HEK293 (cell line): ENCODE results near the gene PNPLA5.

Source experiments
- CTCF ChIA-PET: fragments of 350-600 bp; formaldehyde crosslinking; extraction: SDS; loops from one replicate; lab custom pipeline; 2021; ENCODE audit warnings: antibody characterized with exemption; lab: Yijun Ruan, JAX
- POLR2A ChIA-PET: fragments of 300-600 bp; formaldehyde crosslinking; extraction: SDS; loops from one replicate; lab custom pipeline; 2020; ENCODE audit warnings: antibody characterized with exemption, inconsistent platforms; lab: Yijun Ruan, JAX
- H3K27ac ChIP-seq: fragments of 200-500 bp; sonication (Bioruptor generic); 2 replicates; pipeline ENCODE4 v1.5.1; 2014; ENCODE audit warnings: low read depth, low read length, control low read depth, inconsistent platforms; ENCODE audit errors: extremely low read depth
- H3K36me3 ChIP-seq, 2 experiments: fragments of 200-500 bp in 1 of 2; sonication (Bioruptor generic) in 1 of 2; 1 replicate in 1 of 2; 2 replicates in 1 of 2; pipeline ENCODE4 v1.5.1; 2014 to 2017; ENCODE audit warnings: inconsistent platforms in 2 of 2, low read length in 2 of 2; ENCODE audit not compliant: control insufficient read depth in 2 of 2, insufficient read depth in 1 of 2
- H3K4me1 ChIP-seq: fragments of 200-500 bp; sonication (Bioruptor generic); 2 replicates; pipeline ENCODE4 v1.5.1; 2014; ENCODE audit warnings: mild to moderate bottlenecking, low read length, inconsistent platforms; ENCODE audit not compliant: control insufficient read depth, insufficient read depth
- H3K4me3 ChIP-seq: 2 replicates; pipeline ENCODE4 v1.5.1; 2011; ENCODE audit warnings: low read depth, mild to moderate bottlenecking, control low read depth, low read length, moderate library complexity
- H3K9me3 ChIP-seq: fragments of 200-500 bp; sonication (Bioruptor generic); 2 replicates; pipeline ENCODE4 v1.5.1; 2014; ENCODE audit warnings: low read depth, low read length, inconsistent platforms; ENCODE audit not compliant: control insufficient read depth, insufficient read depth
- AEBP2 ChIP-seq: fragments of 450-650 bp; formaldehyde crosslinking; IDR thresholded peaks from 2 replicates; pipeline ENCODE4 v1.5.1; 2016; ENCODE audit warnings: missing biosample characterization, missing genetic modification characterization, borderline replicate concordance
- HOXA7 ChIP-seq: sonication (generic); formaldehyde crosslinking; IDR thresholded peaks from 2 replicates; pipeline ENCODE4 v1.8.1; 2022; ENCODE audit warnings: missing genetic modification reagents, borderline replicate concordance
- IKZF3 ChIP-seq: fragments of 450-650 bp; IDR thresholded peaks from 2 replicates; pipeline ENCODE4 v1.5.0; 2018; ENCODE audit warnings: missing biosample characterization, mild to moderate bottlenecking, missing genetic modification characterization, moderate library complexity
- KLF1 ChIP-seq: fragments of 450-650 bp; formaldehyde crosslinking; IDR thresholded peaks from 2 replicates; pipeline ENCODE4 v1.5.1; 2016; ENCODE audit warnings: missing biosample characterization, missing genetic modification characterization
- KLF17 ChIP-seq: fragments of 450-650 bp; formaldehyde crosslinking; IDR thresholded peaks from 2 replicates; pipeline ENCODE4 v1.5.1; 2016; ENCODE audit warnings: missing biosample characterization, missing genetic modification characterization
- MEIS1 ChIP-seq: sonication (generic); formaldehyde crosslinking; IDR thresholded peaks from 2 replicates; pipeline ENCODE4 v1.8.1; 2022; ENCODE audit warnings: missing genetic modification reagents, mild to moderate bottlenecking, borderline replicate concordance
- TRIM28 ChIP-seq: IDR thresholded peaks from 2 replicates; pipeline ENCODE4 v1.6.1; 2011; ENCODE audit warnings: low read length, control low read depth, borderline replicate concordance
- WT1 ChIP-seq: fragments of 450-650 bp; formaldehyde crosslinking; IDR thresholded peaks from 2 replicates; pipeline ENCODE4 v1.5.1; 2016; ENCODE audit warnings: missing biosample characterization, missing genetic modification characterization
- ZBTB20 ChIP-seq: fragments of 450-650 bp; formaldehyde crosslinking; IDR thresholded peaks from 2 replicates; pipeline ENCODE4 v1.5.1; 2016; ENCODE audit warnings: missing biosample characterization, missing genetic modification characterization
- ZNF112 ChIP-seq: fragments of 450-650 bp; formaldehyde crosslinking; IDR thresholded peaks from 2 replicates; pipeline ENCODE4 v1.5.0; 2017; ENCODE audit warnings: missing biosample characterization, missing genetic modification characterization
- ZNF121 ChIP-seq: fragments of 450-650 bp; formaldehyde crosslinking; IDR thresholded peaks from 2 replicates; pipeline ENCODE4 v1.5.1; 2016; ENCODE audit warnings: missing biosample characterization, missing genetic modification characterization
- ZNF155 ChIP-seq: fragments of 450-650 bp; formaldehyde crosslinking; IDR thresholded peaks from 2 replicates; pipeline ENCODE4 v1.5.1; 2016; ENCODE audit warnings: missing biosample characterization, missing genetic modification characterization
- ZNF175 ChIP-seq: fragments of 450-650 bp; formaldehyde crosslinking; IDR thresholded peaks from 2 replicates; pipeline ENCODE4 v1.5.1; 2016; ENCODE audit warnings: missing biosample characterization, missing genetic modification characterization
- ZNF221 ChIP-seq: fragments of 450-650 bp; formaldehyde crosslinking; IDR thresholded peaks from 2 replicates; pipeline ENCODE4 v1.5.1; 2017; ENCODE audit warnings: missing biosample characterization, missing genetic modification characterization, borderline replicate concordance
- ZNF350 ChIP-seq: fragments of 450-650 bp; formaldehyde crosslinking; IDR thresholded peaks from 2 replicates; pipeline ENCODE4 v1.5.0; 2017; ENCODE audit warnings: missing biosample characterization, mild to moderate bottlenecking, missing genetic modification characterization
- ZNF488 ChIP-seq: fragments of 450-650 bp; formaldehyde crosslinking; IDR thresholded peaks from 2 replicates; pipeline ENCODE4 v1.5.1; 2016; ENCODE audit warnings: missing biosample characterization, missing genetic modification characterization
- ZNF521 ChIP-seq: fragments of 450-650 bp; formaldehyde crosslinking; IDR thresholded peaks from 2 replicates; pipeline ENCODE4 v1.5.1; 2017; ENCODE audit warnings: missing biosample characterization, mild to moderate bottlenecking, missing genetic modification characterization
- ZNF544 ChIP-seq: fragments of 450-650 bp; formaldehyde crosslinking; IDR thresholded peaks from 2 replicates; pipeline ENCODE4 v1.5.0; 2017; ENCODE audit warnings: missing biosample characterization, missing genetic modification characterization
- ZNF555 ChIP-seq: fragments of 450-650 bp; formaldehyde crosslinking; conservative IDR thresholded peaks from 2 replicates; pipeline ENCODE4 v1.5.1; 2017; ENCODE audit warnings: missing biosample characterization, mild to moderate bottlenecking, missing genetic modification characterization, inconsistent platforms
- ZNF558 ChIP-seq: fragments of 450-650 bp; formaldehyde crosslinking; IDR thresholded peaks from 2 replicates; pipeline ENCODE4 v1.5.1; 2016; ENCODE audit warnings: missing biosample characterization, missing genetic modification characterization
- ZNF560 ChIP-seq: fragments of 450-650 bp; formaldehyde crosslinking; IDR thresholded peaks from 2 replicates; pipeline ENCODE4 v1.5.1; 2017; ENCODE audit warnings: missing biosample characterization, missing genetic modification characterization, borderline replicate concordance
- ZNF585B ChIP-seq: fragments of 450-650 bp; formaldehyde crosslinking; IDR thresholded peaks from 2 replicates; pipeline ENCODE4 v1.5.1; 2016; ENCODE audit warnings: missing biosample characterization, missing genetic modification characterization
- ZNF701 ChIP-seq: fragments of 450-650 bp; formaldehyde crosslinking; IDR thresholded peaks from 2 replicates; pipeline ENCODE4 v1.5.1; 2016; ENCODE audit warnings: missing biosample characterization, missing genetic modification characterization
- ZNF792 ChIP-seq: fragments of 450-650 bp; formaldehyde crosslinking; IDR thresholded peaks from 2 replicates; pipeline ENCODE4 v1.5.1; 2016; ENCODE audit warnings: missing biosample characterization, missing genetic modification characterization
- TF ChIP-seq, protein P1 (sequence below): fragments of 450-650 bp; formaldehyde crosslinking; IDR thresholded peaks from 2 replicates; pipeline ENCODE4 v1.5.0; 2017; ENCODE audit warnings: missing biosample characterization, missing genetic modification characterization, borderline replicate concordance
- TF ChIP-seq, protein P2 (sequence below): fragments of 450-650 bp; formaldehyde crosslinking; IDR thresholded peaks from 2 replicates; pipeline ENCODE4 v1.5.1; 2017; ENCODE audit warnings: missing biosample characterization, missing genetic modification characterization

Gene PNPLA5

GRCh38 chr22:43835736-43836135 is 56.1 kb downstream of the PNPLA5 start:
- CTCF ChIA-PET: no interaction called here
- H3K36me3 ChIP-seq: peaks cover 0 to 51% of the 10 kb centered on the region in 2 experiments; a peak in 1 of 3 replicates
- no peak overlapping the region for H3K4me3 ChIP-seq
- H3K4me1 ChIP-seq: no peaks in the 10 kb centered on the region
- H3K27ac ChIP-seq: no peak overlapping the region
- H3K9me3 ChIP-seq: no peaks in the 10 kb centered on the region
- TF ChIP-seq ZNF155 (tag by site-specific recombination) (no peak), ZNF175 (no peak), ZNF350 (no peak), AEBP2 (tag by site-specific recombination) (no peak), WT1 (no peak), ZNF560 (tag by site-specific recombination) (no peak), HOXA7 (no peak), ZNF544 (tag by site-specific recombination) (no peak), ZNF221 (no peak), ZNF112 (tag by site-specific recombination) (no peak), TRIM28 (no peak), ZNF585B (tag by site-specific recombination) (no peak)
- POLR2A ChIA-PET: no interaction called here

DNA sequence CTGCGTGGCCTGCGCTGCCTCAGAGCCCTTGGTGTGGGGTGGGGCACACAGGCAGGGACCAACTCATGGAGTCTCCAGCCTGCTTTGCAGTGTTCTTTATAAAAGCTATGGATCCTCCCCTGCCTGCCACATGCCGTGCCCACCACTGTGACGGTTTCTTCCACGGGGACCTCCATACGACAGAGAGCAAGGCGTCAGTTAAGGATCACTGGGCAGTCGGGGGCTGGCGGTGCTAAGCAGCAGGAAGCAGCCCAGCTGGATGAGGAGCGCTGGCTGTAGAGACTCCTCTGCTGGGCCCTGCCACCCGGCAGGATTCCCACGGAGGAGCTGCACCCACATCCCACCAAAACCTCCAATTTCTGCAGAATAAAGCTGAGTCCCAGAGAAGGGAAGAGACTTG is 56.6 kb downstream of the PNPLA5 start:
- H3K4me3 ChIP-seq: no peak overlapping the region
- ChIA-PET CTCF (no interaction called here), POLR2A (no interaction called here)
- no peaks in the 10 kb centered on the region for H3K9me3 ChIP-seq
- peaks cover 0 to 54% of the 10 kb centered on the region in 2 experiments; a peak in 1 of 3 replicates for H3K36me3 ChIP-seq
- no peak for TF ChIP-seq ZNF701 (tag by site-specific recombination)
- no peak for TF ChIP-seq ZNF121 (tag by site-specific recombination)
- TF ChIP-seq KLF17 (tag by site-specific recombination): no peak
- no peak for TF ChIP-seq ZNF558 (tag by site-specific recombination)
- TF ChIP-seq ZNF521: no peak
- TF ChIP-seq ZNF555 (tag by site-specific recombination): no peak
- TF ChIP-seq MEIS1 (CRISPR knock-in tag): no peak
- no peak for TF ChIP-seq ZNF792 (tag by site-specific recombination)
- no peak for TF ChIP-seq IKZF3 (tag by site-specific recombination)
- TF ChIP-seq, protein P1, sequence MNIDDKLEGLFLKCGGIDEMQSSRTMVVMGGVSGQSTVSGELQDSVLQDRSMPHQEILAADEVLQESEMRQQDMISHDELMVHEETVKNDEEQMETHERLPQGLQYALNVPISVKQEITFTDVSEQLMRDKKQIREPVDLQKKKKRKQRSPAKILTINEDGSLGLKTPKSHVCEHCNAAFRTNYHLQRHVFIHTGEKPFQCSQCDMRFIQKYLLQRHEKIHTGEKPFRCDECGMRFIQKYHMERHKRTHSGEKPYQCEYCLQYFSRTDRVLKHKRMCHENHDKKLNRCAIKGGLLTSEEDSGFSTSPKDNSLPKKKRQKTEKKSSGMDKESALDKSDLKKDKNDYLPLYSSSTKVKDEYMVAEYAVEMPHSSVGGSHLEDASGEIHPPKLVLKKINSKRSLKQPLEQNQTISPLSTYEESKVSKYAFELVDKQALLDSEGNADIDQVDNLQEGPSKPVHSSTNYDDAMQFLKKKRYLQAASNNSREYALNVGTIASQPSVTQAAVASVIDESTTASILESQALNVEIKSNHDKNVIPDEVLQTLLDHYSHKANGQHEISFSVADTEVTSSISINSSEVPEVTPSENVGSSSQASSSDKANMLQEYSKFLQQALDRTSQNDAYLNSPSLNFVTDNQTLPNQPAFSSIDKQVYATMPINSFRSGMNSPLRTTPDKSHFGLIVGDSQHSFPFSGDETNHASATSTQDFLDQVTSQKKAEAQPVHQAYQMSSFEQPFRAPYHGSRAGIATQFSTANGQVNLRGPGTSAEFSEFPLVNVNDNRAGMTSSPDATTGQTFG (tag by site-specific recombination): no peak
- TF ChIP-seq KLF1 (tag by site-specific recombination): no peak
- no peak for TF ChIP-seq ZBTB20
- TF ChIP-seq ZNF221: no peak
- TF ChIP-seq ZNF488: no peak
- TF ChIP-seq, protein P2, sequence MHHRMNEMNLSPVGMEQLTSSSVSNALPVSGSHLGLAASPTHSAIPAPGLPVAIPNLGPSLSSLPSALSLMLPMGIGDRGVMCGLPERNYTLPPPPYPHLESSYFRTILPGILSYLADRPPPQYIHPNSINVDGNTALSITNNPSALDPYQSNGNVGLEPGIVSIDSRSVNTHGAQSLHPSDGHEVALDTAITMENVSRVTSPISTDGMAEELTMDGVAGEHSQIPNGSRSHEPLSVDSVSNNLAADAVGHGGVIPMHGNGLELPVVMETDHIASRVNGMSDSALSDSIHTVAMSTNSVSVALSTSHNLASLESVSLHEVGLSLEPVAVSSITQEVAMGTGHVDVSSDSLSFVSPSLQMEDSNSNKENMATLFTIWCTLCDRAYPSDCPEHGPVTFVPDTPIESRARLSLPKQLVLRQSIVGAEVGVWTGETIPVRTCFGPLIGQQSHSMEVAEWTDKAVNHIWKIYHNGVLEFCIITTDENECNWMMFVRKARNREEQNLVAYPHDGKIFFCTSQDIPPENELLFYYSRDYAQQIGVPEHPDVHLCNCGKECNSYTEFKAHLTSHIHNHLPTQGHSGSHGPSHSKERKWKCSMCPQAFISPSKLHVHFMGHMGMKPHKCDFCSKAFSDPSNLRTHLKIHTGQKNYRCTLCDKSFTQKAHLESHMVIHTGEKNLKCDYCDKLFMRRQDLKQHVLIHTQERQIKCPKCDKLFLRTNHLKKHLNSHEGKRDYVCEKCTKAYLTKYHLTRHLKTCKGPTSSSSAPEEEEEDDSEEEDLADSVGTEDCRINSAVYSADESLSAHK (tag by site-specific recombination): no peak
- no peak overlapping the region for H3K27ac ChIP-seq
- no peaks in the 10 kb centered on the region for H3K4me1 ChIP-seq
